ENCODE measurements around the gene RPUSD1.
"Not testable (repeated sequence)": the region's sequence is repeated elsewhere in the genome, so short reads cannot be mapped to it uniquely, and the experiment has no call there.

The RPUSD1 gene

GRCh38 chr16:787978-788398, at the start of gene RPUSD1:
Gene RPUSD1, minus strand, starts transcription at chr16:788381. Its CDS starts 644 bp downstream, at chr16:787737.
- no peak for DNase-seq (ENCODE audit: low read depth)

GRCh38 chr16:836822-837221, 48.6 kb upstream of the RPUSD1 start:
- not testable (repeated sequence) for DNase-seq (ENCODE audit: low read depth)

- no peak for DNase-seq (ENCODE audit: low read depth)
These were observed 48.0 kb upstream of the RPUSD1 start for GRCh38 chr16:836221-836620.

DNA sequence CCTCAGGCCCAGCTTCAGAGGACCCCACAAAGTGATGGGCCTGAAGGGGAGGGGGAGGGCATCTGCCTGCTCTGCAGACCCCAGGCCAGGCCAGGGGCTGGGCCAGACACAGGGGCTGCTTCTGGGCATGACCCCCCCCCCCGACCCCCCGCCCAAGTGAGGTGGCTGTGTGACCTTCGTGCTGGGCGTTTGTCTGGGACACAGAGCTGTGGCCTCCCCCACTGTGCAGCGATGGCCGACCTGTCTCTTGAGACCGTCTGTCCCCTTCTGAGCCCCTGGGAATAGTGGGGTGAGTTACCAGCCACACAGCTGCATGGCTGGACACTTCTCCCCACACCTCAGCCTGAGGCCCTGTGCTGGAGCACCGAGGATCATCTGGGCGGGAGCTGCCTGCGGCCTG, 47.2 kb upstream of the RPUSD1 start:
- DNase-seq (ENCODE audit: low read depth): no peak

DNA sequence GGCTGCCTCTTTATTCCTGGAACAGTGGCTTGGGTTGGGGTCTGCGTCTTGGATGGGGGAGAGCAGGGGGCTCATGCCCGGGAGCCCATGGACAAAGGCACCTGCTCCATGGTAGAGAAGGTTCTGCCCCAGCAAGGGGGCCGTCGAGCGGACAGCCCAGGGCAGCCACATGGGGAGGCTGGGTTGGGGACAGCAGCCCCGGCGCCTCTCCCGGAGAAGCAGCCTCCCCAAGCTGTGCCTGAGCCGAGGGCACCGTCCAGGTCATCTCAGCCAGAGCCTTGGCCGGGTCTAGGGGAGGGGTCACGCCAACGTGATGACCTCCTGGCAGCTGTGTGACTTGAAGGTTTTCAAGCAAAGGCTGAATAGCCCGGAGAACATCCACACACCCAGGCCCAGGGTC, 45.2 kb upstream of the RPUSD1 start:
- no peak for DNase-seq (ENCODE audit: low read depth)

DNA sequence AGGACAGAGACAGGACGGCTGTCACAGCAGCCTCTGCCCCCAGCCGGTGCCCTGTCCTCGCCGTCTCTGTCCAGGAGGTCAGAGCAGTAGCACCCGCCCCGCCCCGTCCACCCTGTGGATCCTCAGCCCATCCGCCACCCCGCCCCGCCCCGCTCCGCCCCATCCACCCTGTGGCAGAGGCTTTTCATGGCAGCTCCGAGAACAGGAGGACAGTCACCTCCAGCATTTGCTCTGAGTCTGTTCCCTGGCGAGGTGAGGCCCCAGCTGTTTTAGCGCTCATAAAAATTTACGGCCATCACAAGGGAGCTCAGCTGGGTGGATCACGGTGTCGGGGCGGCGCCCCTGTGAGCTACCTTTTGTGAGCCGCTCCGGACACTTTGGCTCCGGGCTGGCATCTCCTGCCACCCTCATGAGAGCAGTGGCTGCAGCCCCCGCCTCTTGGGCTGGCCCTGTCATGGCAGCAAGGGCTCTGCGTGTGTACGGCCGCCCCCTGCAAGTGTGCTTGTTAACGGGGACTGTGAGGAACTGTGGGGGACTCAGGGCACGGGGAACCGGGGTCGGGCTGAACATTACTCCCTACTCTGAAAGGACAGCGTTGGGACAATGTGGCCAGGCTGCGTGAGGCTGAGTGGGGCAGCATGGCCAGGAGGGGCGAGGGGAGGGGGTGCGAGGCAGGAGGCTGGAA, 44.6 kb upstream of the RPUSD1 start:
- DNase-seq (ENCODE audit: low read depth): no peak

DNA sequence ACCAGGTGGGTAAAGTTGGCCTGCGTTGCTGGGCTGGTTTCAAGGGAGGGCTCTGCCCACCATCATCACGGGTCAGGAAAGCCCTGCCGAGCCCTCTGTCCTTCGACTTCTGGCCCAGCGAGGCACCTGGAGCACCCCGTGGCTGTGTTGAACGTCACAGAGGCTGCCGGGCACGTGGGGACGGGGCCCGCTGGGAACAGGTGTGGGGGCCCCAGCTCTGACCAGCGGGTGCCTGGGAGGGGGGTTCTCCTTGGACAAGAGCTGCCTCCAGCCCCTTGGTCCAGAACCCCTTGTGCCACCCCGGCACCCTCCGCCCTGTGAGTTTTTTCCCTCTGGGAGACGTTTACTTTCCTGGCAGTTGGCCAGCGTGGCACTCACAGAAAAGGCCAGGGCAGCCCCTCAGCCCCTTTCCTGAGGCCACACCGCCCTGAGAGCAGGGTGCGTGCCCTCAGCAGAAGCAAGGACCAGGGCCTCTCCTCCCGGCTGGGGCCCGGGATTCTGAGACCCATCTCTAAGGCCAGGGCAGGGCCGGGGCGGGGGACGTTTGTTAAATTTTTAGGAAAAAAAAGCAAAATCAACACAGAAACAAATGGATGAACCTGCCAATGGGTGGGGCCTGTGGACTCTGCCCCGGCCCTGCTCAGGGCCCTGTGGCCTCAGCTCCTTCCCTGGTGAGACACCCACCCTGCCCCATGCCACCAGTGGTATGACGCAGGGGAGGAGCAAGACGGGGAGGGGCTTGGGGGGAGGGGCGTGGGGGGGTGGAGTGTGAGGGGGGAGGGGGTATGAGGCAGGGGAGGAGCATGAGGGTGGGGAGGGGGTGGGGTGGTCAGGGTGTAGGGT, 43.6 kb upstream of the RPUSD1 start:
- DNase-seq (ENCODE audit: low read depth): no peak

- no peak for DNase-seq (ENCODE audit: low read depth)
These were observed 42.8 kb upstream of the RPUSD1 start for GRCh38 chr16:830871-831570.

DNA sequence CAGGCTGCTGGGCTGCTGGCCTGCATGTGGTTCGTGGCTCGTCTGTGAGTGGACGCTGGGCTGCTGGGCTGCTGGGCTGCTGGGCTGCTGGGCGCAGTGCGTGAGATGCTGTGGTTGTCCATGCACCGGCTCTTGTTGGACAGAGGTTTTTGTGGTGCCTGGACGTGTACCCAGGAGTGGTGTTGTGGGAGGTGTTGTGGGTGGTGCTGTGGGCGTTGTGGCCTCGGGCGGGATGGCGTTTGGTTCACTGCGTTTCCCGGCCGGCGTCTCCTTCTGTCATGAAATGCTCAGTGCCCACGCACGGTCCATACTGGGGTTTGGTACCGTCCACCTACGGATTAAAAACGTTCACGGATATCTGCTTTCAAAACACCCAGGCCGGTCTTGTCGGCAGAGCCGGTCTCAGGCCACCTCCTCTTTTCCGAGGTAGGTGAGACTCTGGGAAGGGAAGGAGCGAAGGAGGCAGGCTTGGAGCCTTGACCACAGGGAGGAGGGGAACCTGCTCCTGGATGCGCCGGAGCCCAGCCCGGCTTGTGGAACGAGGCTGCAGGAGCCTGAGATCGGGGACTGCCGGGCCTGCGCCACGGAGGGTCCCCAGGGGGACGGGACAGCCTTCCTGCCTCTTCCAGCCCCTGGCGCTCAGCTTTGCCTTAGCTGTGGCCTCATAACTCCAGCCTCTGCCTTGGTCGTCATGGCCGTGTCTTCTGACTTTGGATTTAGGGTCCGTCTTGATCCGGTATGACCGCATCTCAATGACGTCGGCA, 42.1 kb upstream of the RPUSD1 start:
- DNase-seq (ENCODE audit: low read depth): no peak

DNA sequence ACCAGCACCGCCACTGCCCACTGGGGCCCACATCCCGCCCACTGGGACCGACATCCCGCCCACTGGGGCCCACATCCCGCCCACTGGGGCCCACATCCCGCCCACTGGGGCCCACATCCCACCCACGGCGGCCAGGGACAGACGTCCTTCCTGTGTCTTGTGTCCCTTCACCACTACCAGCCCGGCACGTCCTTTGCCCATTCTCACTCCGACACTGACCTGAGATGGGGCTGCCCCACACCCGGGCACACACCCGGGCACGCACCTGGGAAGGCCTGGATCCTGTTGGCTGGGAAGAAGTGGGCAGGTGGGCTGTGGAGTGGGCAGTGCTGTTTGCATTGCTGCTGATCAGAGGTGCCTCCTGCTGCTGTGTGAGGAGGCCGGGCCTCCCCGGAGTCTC, 40.7 kb upstream of the RPUSD1 start:
- DNase-seq (ENCODE audit: low read depth): no peak

GRCh38 chr16:827513-827912, 39.3 kb upstream of the RPUSD1 start:
- no peak for DNase-seq (ENCODE audit: low read depth)

DNA sequence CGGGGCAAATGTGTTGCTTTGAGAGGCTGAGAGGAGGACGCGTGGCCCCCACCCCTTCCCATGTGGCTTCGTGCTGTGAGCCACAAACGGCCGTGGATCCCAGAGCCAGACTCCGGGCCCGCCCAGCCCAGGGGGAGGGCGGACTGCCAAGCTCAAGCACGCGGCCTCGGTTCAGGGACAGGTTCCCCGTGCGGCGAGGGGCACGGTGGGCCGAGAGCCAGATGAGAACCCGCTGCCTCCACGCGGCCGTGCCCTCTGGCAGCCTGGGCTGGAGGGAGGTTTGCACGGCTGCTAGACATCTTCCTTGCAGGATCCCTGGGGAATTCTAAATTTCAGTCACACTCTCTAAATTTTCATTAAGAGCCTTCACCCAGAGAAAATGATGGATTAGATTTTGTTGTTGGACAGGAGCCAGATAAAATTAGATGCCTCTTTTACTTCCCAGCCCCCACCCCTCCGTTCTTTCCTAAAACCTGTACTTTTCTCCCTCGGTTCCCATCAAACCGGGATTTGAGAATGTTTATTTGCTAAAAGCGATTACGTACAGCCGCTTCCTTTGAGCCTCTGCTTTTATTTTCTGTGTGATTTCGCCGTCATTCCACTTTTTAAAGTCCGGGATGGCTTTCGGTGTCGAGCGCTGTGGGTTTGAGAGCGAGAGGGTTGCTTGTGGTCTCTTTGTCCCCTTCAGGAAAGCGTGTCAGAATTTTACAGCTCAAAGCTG, 37.3 kb upstream of the RPUSD1 start:
- no peak for DNase-seq (ENCODE audit: low read depth)

DNA sequence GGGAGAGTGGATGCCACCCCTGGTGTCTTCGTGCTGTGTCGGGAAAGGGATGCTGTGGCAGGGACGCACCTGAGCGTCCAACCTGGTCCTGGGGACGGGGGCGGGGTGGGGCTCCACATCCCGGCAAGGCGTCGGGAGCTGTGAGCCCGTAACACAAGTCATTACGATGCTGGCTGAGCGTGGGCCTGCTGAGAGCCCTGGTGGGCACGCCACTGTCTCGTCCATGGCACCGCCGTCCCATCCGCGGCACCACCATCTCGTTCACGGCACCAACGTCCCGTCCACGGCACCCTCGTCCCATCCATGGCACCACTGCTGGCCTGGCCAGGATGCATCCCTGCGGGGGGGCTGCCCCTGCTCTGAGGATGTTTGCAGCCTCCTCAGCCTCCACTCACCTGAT, 36.4 kb upstream of the RPUSD1 start:
- no peak for DNase-seq (ENCODE audit: low read depth)

GRCh38 chr16:824194-824593, 36.0 kb upstream of the RPUSD1 start:
- DNase-seq (ENCODE audit: low read depth): no peak

DNA sequence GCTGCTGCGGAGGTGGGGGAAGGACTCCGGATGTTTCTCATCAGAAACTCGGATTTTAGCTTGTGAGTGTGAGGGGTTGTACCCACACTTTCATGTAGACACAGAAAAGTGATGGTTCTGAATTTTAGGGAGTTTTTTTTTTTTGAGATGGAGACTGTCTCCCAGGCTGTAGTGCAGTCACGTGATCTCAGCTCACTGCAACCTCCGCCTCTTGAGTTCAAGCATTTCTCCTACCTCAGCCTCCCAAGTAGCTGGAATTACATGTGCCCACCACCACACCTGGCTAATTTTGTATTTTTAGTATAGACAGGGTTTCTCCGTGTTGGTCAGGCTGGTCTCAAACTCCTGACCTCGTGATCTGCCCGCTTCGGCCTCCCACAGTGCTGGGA, 34.7 kb upstream of the RPUSD1 start:
- DNase-seq (ENCODE audit: low read depth): no peak

GRCh38 chr16:822174-822908, 34.2 kb upstream of the RPUSD1 start:
- DNase-seq (ENCODE audit: low read depth): no peak

DNA sequence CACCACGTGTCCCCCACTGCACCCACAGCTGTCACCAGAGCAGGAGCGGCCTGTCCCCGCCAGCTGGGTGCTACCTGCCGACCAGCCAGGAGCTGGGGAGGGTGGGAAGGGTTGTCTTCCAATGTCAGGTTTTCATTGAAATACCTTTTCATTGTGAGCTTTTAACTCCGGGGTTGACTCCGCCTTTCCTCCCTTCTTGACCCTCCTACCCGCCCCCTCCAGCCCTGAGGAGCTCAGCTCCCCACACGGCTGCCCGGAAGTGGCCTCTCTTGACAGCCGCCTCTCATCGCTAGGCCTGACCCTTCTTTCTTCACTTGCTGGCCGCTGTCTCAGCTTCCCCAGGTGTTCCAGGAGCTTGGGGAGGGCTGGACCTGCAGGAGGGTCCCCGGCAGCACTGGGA, 33.6 kb upstream of the RPUSD1 start:
- DNase-seq (ENCODE audit: low read depth): no peak

GRCh38 chr16:820748-821147, 32.6 kb upstream of the RPUSD1 start:
- DNase-seq (ENCODE audit: low read depth): no peak

DNA sequence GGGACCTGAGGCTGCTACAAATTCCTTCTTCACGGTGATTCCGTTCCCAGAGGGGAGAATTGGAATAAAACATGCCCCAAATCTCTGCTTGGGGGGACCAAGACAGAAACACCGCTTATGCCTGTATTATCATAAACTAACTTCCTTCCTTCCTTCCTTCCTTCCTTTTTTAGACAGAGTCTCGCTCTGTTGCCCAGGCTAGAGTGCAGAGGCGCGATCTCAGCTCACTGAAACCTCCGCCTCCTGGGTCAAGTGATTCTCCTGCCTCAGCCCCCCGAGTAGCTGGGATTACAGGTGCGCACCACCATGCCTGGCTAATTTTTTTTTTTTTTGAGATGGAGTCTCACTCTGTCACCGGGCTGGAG, 31.8 kb upstream of the RPUSD1 start:
- DNase-seq (ENCODE audit: low read depth): not testable (repeated sequence)

- no peak for DNase-seq (ENCODE audit: low read depth)
These were observed 31.3 kb upstream of the RPUSD1 start for GRCh38 chr16:819336-820043.

All from stimulated activated CD8-positive, alpha-beta memory T cell treated with anti-CD3 and anti-CD28 coated beads, Interleukin-15, amount 100 ng/mL, for 24 hours (primary cell).